Nephron (organoid): ENCODE results near the gene RPS2.
"Not testable (repeated sequence)": the region's sequence is repeated elsewhere in the genome, so short reads cannot be mapped to it uniquely, and the experiment has no call there.

Experiments
- H3K27ac Mint-ChIP-seq, 3 experiments: 2 replicates each; pipeline ENCODE4 v1.8.0; 2020; ENCODE audit warnings: mixed read lengths in 3 of 3, mild to moderate bottlenecking in 2 of 3, moderate library complexity in 1 of 3
- H3K27me3 Mint-ChIP-seq: 2 replicates; pipeline ENCODE4 v1.8.0; 2021; ENCODE audit warnings: low read depth, mild to moderate bottlenecking, moderate library complexity, mixed read lengths
- H3K36me3 Mint-ChIP-seq: 2 replicates; pipeline ENCODE4 v1.8.0; 2020; ENCODE audit warnings: low read depth, mixed read lengths
- H3K4me1 Mint-ChIP-seq: 2 replicates; pipeline ENCODE4 v1.8.0; 2020; ENCODE audit warnings: mixed read lengths
- H3K4me3 Mint-ChIP-seq, 3 experiments: 2 replicates each; pipeline ENCODE4 v1.8.0; 2020; ENCODE audit warnings: mild to moderate bottlenecking in 3 of 3, mixed read lengths in 3 of 3, moderate library complexity in 2 of 3
- H3K9me3 Mint-ChIP-seq: 2 replicates; pipeline ENCODE4 v1.8.0; 2020; ENCODE audit warnings: mixed read lengths
- CTCF ChIP-seq, 3 experiments: fragments of 200-600 bp; sonication (generic); IDR thresholded peaks; one replicate each; pipeline ENCODE4 v1.5.0; 2021; ENCODE audit warnings: antibody characterized with exemption in 3 of 3; ENCODE audit not compliant: unreplicated experiment in 3 of 3

The RPS2 gene

GRCh38 chr16:1971796-1972489, 7.3 kb upstream of the RPS2 start, which contains the start of gene TBL3:
Gene TBL3, plus strand, starts transcription at chr16:1972053. Its CDS starts 112 bp downstream, at chr16:1972165.
- Mint-ChIP-seq H3K27me3 (peaks cover 4% of the 10 kb centered on the region), H3K4me1 (peaks cover 14% of the 10 kb centered on the region), H3K36me3 (no peaks in the 10 kb centered on the region), H3K27ac (peak within 1 kb of the TSS; percentile 92 to 99 (median 95)), H3K4me3 (peak within 1 kb of the TSS; percentile 95 to 97 (median 96)), H3K9me3 (no peaks in the 10 kb centered on the region)
- TF ChIP-seq CTCF (IDR thresholded peaks at IDR 0.05; ENCODE audit: unreplicated experiment in 3 of 3): no peak

DNA sequence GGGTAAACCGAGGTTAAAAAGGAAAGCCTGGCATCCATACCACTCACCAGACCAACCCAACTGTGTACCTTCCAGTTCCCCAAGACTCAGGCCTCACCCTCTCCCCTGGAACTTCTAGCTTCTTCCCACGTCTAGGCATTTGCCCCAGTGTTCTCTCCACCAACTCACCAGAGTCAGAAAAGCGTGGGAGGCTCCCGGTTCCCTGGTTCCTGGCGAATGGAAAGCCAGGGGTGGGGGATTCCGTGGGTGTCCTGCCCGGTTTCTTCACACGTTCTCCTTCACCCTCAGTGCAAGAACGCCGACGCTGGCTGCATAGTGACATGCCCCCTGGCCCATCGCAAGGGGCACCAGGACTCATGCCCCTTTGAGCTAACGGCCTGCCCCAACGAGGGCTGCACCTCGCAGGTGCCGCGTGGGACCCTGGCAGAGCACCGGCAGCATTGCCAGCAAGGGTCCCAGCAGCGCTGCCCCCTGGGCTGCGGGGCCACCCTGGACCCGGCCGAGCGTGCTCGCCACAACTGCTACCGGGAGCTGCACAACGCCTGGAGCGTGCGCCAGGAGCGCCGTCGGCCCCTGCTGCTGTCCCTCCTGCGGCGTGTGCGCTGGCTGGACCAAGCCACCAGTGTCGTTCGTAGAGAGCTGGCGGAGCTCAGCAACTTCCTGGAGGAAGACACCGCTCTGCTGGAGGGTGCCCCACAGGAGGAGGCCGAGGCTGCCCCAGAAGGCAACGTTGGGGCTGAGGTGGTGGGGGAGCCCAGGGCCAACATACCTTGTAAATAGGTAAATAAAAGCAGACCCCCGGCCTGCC, 3.7 kb upstream of the RPS2 start:
- Mint-ChIP-seq H3K4me1 (peaks cover 23% of the 10 kb centered on the region), H3K4me3 (peak overlapping the region; percentile 23 to 78 (median 70)), H3K27me3 (peaks cover 4% of the 10 kb centered on the region), H3K9me3 (no peaks in the 10 kb centered on the region), H3K36me3 (peaks cover 9% of the 10 kb centered on the region), H3K27ac (no peak overlapping the region)
- no peak for TF ChIP-seq CTCF (IDR thresholded peaks at IDR 0.05; ENCODE audit: unreplicated experiment in 3 of 3)

DNA sequence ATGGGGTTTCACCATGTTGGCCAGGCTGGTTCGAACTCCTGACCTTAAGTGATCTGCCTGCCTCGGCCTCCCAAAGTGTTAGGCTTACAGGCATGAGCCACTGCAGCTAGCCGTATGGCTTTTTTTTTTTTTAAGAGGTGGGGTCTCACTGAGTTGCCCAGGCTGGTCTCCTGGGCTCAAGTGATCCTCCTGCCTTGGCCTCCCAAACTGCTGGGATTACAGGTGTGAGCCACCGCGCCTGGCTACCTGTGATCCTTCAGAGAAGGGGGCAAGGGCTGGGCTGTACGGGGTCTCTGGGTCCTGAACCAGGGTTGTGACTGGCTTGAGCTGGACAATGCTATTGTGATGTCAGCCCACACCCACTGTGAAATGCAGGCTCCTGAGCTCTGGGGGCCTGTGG, 1.8 kb upstream of the RPS2 start, which contains the start of gene RNF151:
Gene RNF151 (plus strand): TSS at position 397 of the 400 bp plus-strand sequence. CDS start 26 bp downstream, outside the sequence.
- H3K36me3 Mint-ChIP-seq: peaks cover 23% of the 10 kb centered on the region
- peaks cover 16% of the 10 kb centered on the region for H3K4me1 Mint-ChIP-seq
- no peak for TF ChIP-seq CTCF (IDR thresholded peaks at IDR 0.05; ENCODE audit: unreplicated experiment in 3 of 3)
- H3K27ac Mint-ChIP-seq: peak within 1 kb of the TSS; percentile 75 to 96 (median 95)
- peaks cover 1% of the 10 kb centered on the region for H3K27me3 Mint-ChIP-seq
- H3K4me3 Mint-ChIP-seq: peak within 1 kb of the TSS; percentile 95 to 99 (median 96)
- no peaks in the 10 kb centered on the region for H3K9me3 Mint-ChIP-seq

- peaks cover 23% of the 10 kb centered on the region for H3K4me1 Mint-ChIP-seq
- H3K27me3 Mint-ChIP-seq: peaks cover 6% of the 10 kb centered on the region
- H3K9me3 Mint-ChIP-seq: no peaks in the 10 kb centered on the region
- no peak for TF ChIP-seq CTCF (IDR thresholded peaks at IDR 0.05; ENCODE audit: unreplicated experiment in 3 of 3)
- H3K4me3 Mint-ChIP-seq: peak overlapping the region; percentile 95 to 99 (median 96)
- H3K27ac Mint-ChIP-seq: peak overlapping the region; percentile 75 to 96 (median 95)
- peaks cover 30% of the 10 kb centered on the region for H3K36me3 Mint-ChIP-seq
Measured at GRCh38 chr16:1965396-1966001, 873 bp upstream of the RPS2 start.

DNA sequence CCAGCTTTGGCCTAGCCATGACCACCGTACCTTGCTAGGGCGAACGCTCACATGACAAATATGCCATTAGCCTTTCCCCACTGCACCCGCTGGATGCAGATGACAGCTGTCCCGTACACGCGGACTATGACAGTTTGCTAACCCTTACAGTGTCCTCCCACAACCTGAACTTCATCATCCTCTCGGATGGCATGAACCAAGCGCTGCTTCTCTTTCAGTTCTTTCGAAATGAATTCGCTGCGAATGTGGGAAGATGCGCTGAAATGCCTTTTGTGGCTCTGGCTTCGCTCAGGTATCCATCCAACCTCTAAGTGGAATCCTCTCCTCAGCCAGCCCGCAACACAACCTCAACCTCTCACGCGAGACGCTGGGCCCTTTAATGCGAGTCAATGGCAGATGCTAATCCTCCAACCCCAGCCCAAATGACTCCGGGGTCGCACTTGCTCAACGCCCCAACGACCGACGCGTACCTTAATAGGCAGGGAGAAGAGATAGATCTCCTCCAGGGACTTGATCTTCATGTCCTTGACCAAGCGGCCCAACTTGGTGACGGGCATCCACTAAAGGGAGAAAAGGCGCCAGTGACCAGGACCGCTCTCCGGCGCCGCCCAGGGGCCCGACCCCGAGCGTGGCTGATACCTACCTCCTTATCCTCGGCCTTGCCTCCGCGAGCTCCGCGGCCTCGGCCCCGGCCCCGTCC, 670 bp downstream of the RPS2 start:
- Mint-ChIP-seq H3K4me3 (peak overlapping the region; percentile 96 to 99 (median 96)), H3K27me3 (peaks cover 6% of the 10 kb centered on the region), H3K27ac (peak overlapping the region; percentile 75 to 90 (median 90)), H3K36me3 (peaks cover 30% of the 10 kb centered on the region), H3K4me1 (peaks cover 27% of the 10 kb centered on the region), H3K9me3 (no peaks in the 10 kb centered on the region)
- TF ChIP-seq CTCF (IDR thresholded peaks at IDR 0.05; ENCODE audit: unreplicated experiment in 3 of 3): peak in 1 of 3 experiments; percentile 19

DNA sequence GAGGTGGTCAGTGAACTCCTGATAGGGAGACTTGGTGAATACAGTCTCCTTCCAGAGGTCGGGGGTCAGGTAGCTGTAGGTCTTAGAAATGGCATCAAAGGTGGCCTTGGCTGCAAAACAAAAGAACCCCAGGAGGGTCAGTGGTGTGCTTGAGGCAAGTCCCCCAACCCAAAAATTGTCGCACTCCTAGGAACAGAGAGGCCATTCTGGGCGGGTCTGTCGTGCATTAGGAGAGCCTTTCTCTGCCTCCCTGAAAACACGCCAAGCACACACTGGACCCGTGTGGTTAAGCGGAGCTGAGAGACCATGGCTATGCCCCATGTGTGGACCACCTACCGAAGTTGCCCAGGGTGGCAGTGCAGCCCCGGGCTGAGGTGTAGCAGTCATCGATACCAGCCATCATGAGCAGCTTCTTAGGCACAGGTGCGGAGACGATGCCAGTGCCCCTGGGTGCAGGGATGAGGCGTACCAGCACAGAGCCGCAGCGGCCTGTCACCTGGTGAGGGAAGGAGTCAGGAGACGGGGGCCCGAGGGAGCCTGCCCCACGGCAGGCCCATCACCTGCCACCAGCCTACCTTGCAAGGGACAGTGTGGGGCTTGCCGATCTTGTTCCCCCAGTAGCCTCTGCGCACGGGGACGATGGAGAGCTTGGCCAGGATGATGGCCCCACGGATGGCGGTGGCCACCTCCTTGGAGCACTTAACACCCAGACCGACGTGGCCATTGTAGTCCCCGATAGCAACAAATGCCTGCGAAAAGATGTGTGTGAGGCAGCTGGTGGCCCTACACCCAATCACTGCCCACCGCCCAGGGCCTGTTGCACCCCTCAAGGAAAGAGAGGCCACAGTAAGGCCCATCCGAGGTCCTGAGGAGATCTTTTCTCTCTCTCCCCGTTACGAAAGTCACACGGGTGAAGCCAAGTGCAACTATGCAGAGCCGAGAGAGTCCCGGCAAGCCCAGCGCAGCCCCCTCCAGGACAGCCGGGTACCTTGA, 2.2 kb downstream of the RPS2 start:
- Mint-ChIP-seq H3K4me3 (peak overlapping the region; percentile 96 to 99 (median 96)), H3K4me1 (peaks cover 27% of the 10 kb centered on the region)

More for the DNA sequence above, 2.2 kb downstream of the RPS2 start:
- not testable (repeated sequence) for H3K27me3 Mint-ChIP-seq, H3K9me3 Mint-ChIP-seq
- H3K27ac Mint-ChIP-seq: peak overlapping the region in 1 of 3 experiments; percentile 75
- peaks cover 30% of the 10 kb centered on the region for H3K36me3 Mint-ChIP-seq
